Chondrocyte (in vitro differentiated cells): Measurements from ENCODE around the gene NRXN2. TPM values are rescaled to one million over a fixed set of nuclear protein-coding genes. Genes with fewer than 3 reads are reported as not detected.

ENCODE experiments used
- DNase-seq: peaks from one replicate; pipeline ENCODE4 v3.0.0; 2021; ENCODE audit warnings: mixed read lengths, low spot score
- H3K27ac Mint-ChIP-seq: one replicate; pipeline ENCODE4 v1.8.0; 2021; ENCODE audit warnings: mild to moderate bottlenecking, moderate library complexity, mixed read lengths; ENCODE audit not compliant: unreplicated experiment
- H3K27me3 Mint-ChIP-seq: 2 replicates; pipeline ENCODE4 v1.8.0; 2021; ENCODE audit warnings: low read depth, mixed read lengths
- H3K36me3 Mint-ChIP-seq: 2 replicates; pipeline ENCODE4 v1.8.0; 2021; ENCODE audit warnings: low read depth, mixed read lengths
- H3K4me1 Mint-ChIP-seq: 2 replicates; pipeline ENCODE4 v1.8.0; 2021; ENCODE audit warnings: low read depth, mild to moderate bottlenecking, mixed read lengths
- H3K4me3 Mint-ChIP-seq: one replicate; pipeline ENCODE4 v1.8.0; 2021; ENCODE audit warnings: mild to moderate bottlenecking, moderate library complexity, mixed read lengths; ENCODE audit not compliant: unreplicated experiment
- H3K9me3 Mint-ChIP-seq: 2 replicates; pipeline ENCODE4 v1.8.0; 2021; ENCODE audit warnings: low read depth, mixed read lengths
- total RNA-seq: library from RNA; stranded (reverse); gene quantifications from 3 replicates; pipeline ENCODE4 v1.2.1, GENCODE V29; 2021
- TF ChIP-seq, protein P1 (sequence below): fragments of 200-600 bp; sonication (generic); IDR thresholded peaks from 2 replicates; pipeline ENCODE4 v1.5.0; 2021; ENCODE audit warnings: antibody characterized with exemption, mild to moderate bottlenecking, moderate library complexity

Gene NRXN2
- total RNA-seq, 1 donor from 2014 or later, result 1.8 TPM

DNA sequence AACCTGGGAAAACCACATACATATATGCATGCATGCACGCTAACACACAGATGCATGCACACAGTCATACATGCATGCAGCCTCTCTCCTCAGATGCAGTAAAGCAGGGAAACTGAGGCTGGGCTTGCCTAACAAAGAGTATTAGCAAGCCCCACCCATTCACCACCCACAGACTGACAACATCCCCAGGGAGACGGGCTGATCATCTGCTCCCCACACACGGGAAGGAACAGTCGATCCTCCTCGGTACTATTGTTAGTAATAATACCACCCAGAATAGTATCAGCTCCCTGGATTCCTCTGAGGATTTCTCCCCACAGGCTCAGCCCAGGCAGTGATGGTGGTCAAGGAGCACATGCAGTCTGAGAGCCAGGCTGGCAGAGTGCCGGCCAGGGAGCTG is 90.8 kb downstream of the NRXN2 start:
- DNase-seq, result no peak
- Mint-ChIP-seq H3K27me3 (peaks cover 28% of the 10 kb centered on the region), H3K27ac (no peak overlapping the region), H3K9me3 (no peaks in the 10 kb centered on the region), H3K4me3 (no peak overlapping the region), H3K4me1 (no peaks in the 10 kb centered on the region), H3K36me3 (peaks cover 4% of the 10 kb centered on the region)
- TF ChIP-seq, protein P1, sequence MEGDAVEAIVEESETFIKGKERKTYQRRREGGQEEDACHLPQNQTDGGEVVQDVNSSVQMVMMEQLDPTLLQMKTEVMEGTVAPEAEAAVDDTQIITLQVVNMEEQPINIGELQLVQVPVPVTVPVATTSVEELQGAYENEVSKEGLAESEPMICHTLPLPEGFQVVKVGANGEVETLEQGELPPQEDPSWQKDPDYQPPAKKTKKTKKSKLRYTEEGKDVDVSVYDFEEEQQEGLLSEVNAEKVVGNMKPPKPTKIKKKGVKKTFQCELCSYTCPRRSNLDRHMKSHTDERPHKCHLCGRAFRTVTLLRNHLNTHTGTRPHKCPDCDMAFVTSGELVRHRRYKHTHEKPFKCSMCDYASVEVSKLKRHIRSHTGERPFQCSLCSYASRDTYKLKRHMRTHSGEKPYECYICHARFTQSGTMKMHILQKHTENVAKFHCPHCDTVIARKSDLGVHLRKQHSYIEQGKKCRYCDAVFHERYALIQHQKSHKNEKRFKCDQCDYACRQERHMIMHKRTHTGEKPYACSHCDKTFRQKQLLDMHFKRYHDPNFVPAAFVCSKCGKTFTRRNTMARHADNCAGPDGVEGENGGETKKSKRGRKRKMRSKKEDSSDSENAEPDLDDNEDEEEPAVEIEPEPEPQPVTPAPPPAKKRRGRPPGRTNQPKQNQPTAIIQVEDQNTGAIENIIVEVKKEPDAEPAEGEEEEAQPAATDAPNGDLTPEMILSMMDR, result no peak

DNA sequence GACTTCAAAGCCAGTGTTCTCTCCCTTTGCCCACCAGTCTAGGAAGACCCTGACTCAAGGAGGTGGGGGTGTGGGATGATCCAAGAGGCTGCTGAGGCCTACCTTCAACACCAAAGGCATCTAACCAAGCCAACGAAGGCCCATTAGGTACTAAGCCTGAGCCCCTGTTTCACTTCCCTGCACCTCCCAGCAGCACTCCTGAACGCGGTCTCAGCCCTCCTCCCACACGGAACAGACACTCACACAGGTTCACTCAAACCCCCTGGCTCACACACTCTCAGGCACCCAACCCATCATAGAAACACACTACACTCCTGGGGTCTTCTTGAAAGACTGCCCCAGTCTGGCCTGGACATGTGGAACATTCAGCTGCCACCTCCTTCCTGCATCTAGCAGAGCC is 91.3 kb downstream of the NRXN2 start:
- no peaks in the 10 kb centered on the region for H3K4me1 Mint-ChIP-seq
- H3K36me3 Mint-ChIP-seq, result peaks cover 4% of the 10 kb centered on the region
- no peak overlapping the region for H3K4me3 Mint-ChIP-seq
- no peak for DNase-seq
- TF ChIP-seq, protein P1, result no peak
- H3K9me3 Mint-ChIP-seq, result no peaks in the 10 kb centered on the region
- H3K27ac Mint-ChIP-seq, result no peak overlapping the region
- peaks cover 28% of the 10 kb centered on the region for H3K27me3 Mint-ChIP-seq

DNA sequence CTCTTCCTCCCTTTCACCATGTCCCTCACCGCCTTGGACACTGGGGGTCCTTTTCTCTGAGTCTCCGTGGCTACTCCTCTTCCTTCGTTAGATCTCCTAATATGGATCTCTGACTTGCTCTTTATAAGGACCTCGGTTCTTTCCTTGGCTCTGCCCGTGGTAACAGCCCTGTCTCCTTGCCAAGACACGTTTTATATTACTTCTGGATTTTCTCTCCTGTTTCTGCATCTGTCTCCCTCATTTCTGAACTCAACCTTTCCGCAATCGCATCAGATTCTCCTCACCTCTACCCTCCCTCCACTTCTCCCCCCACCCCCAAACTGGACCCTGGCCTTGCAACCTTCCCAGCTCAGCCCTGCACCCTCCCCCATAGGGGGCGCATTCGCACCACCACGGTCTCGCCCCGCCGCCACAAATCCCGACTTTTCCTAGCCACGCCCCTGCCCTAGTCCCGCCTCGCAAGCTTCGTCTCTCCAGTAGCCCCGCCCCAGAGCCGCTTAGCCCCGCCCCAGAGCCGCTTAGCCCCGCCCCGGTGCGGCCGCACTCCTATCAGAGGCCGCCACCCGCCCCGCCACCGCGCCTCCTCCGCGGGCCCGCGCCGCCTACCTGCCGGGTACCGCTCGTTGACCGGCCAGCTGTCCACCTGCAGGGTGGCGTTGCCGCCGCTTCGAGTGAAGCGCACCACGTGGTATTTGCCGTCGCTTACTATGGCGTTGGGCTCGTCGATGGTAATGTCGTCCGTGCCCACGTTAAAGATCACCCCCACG is 93.0 kb downstream of the NRXN2 start:
- Mint-ChIP-seq H3K36me3 (peaks cover 3% of the 10 kb centered on the region), H3K4me1 (no peaks in the 10 kb centered on the region), H3K27me3 (peaks cover 26% of the 10 kb centered on the region), H3K4me3 (no peak overlapping the region), H3K9me3 (no peaks in the 10 kb centered on the region), H3K27ac (no peak overlapping the region)
- no peak for DNase-seq
- TF ChIP-seq, protein P1, result no peak

DNA sequence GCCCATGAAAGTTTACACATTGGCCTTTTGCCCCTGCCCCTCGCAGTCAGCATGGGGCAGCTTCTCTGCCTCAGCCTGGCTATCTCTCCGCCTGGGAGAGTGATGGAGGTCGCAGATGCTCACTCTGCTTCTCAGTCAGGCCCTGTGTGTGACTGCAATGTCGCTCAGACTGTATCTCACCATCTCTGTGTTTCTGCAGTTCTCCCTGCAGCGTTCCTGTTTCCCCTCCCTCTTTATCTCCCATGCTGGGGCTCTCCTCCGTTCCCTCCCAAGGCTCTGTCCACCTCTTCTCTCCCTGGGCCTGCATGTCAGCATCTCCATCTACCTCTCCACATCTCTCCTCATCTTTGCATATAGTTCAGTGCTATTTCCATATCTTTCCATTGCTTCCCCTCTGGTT is 93.9 kb downstream of the NRXN2 start:
- no peak for DNase-seq
- TF ChIP-seq, protein P1, result no peak
- Mint-ChIP-seq H3K4me3 (no peak overlapping the region), H3K9me3 (no peaks in the 10 kb centered on the region), H3K27ac (no peak overlapping the region), H3K27me3 (peaks cover 22% of the 10 kb centered on the region), H3K4me1 (no peaks in the 10 kb centered on the region), H3K36me3 (no peaks in the 10 kb centered on the region)

DNA sequence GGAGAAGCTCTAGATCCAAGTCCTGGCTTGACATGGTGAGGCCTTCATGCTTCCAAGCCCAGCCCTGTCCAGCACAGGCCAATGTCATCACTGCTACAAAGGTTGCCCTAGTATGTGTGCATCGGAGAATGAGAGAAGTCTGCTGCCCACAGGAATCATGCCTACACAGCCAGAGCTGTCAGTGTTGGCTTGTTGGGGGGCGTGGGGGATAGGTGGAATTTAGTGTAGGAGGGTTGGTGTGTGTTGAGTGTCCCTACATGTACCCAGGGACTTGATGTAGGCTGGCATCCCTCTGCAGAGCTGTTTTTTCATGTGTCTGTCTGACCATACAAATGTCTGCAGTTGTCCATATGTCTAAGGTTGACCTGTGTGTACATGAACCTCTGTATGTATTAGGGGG is 94.4 kb downstream of the NRXN2 start:
- Mint-ChIP-seq H3K27ac (no peak overlapping the region), H3K27me3 (peaks cover 22% of the 10 kb centered on the region), H3K4me3 (no peak overlapping the region)

More for the DNA sequence above, 94.4 kb downstream of the NRXN2 start:
- no peaks in the 10 kb centered on the region for H3K36me3 Mint-ChIP-seq
- TF ChIP-seq, protein P1, result no peak
- H3K9me3 Mint-ChIP-seq, result no peaks in the 10 kb centered on the region
- DNase-seq, result no peak
- no peaks in the 10 kb centered on the region for H3K4me1 Mint-ChIP-seq
